Thymus (tissue), 11 donors: Measurements from ENCODE around the gene RUFY3. TPM values are rescaled to one million over a fixed set of nuclear protein-coding genes. Genes with fewer than 3 reads are reported as not detected.
"Not testable (repeated sequence)": the region's sequence is repeated elsewhere in the genome, so short reads cannot be mapped to it uniquely, and the experiment has no call there.

Experiments used
- DNase-seq, 9 donors: peaks; one replicate each; pipeline ENCODE4 v3.0.0-alpha.2; 2013; ENCODE audit warnings: low spot score in 9 of 9, low read depth in 6 of 9, missing footprints in 1 of 9
- H3K27ac ChIP-seq, 2 donors: one replicate each; pipeline ENCODE4 v1.5.1; 2013; ENCODE audit warnings: control low read depth in 1 of 2, low read depth in 1 of 2, low read length in 1 of 2, mild to moderate bottlenecking in 1 of 2, moderate library complexity in 1 of 2
- H3K27me3 ChIP-seq, 2 donors: one replicate each; pipeline ENCODE4 v1.5.1; 2013; ENCODE audit warnings: low read length in 1 of 2; ENCODE audit not compliant: control insufficient read depth in 2 of 2, insufficient read depth in 1 of 2
- H3K36me3 ChIP-seq, 2 donors: one replicate each; pipeline ENCODE4 v1.5.1; 2013; ENCODE audit warnings: low read length in 1 of 2, mild to moderate bottlenecking in 1 of 2, moderate library complexity in 1 of 2; ENCODE audit not compliant: control insufficient read depth in 2 of 2, insufficient read depth in 2 of 2
- H3K4me1 ChIP-seq, 2 donors: one replicate each; pipeline ENCODE4 v1.5.1; 2013; ENCODE audit warnings: low read length in 2 of 2; ENCODE audit not compliant: control insufficient read depth in 2 of 2, insufficient read depth in 2 of 2
- H3K4me3 ChIP-seq, 2 donors: one replicate each; pipeline ENCODE4 v1.5.1; 2013; ENCODE audit warnings: low read length in 2 of 2, control low read depth in 1 of 2, mild to moderate bottlenecking in 1 of 2
- H3K9me3 ChIP-seq, 2 donors: one replicate each; pipeline ENCODE4 v1.5.1; 2013; ENCODE audit warnings: low read length in 1 of 2, mild to moderate bottlenecking in 1 of 2; ENCODE audit not compliant: control insufficient read depth in 2 of 2, insufficient read depth in 1 of 2
- WGBS: extraction: QIAGEN DNeasy Blood & Tissue Kit; methylation state at CpG from one replicate; pipeline ENCODE4 v1.1.7; 2013; 5-methylcytosine and 5-hydroxymethylcytosine counted together
- polyA plus RNA-seq: library from polyadenylated mRNA; stranded (reverse); fragments of 200-250 nt; gene quantifications from one replicate; pipeline ENCODE4 v1.2.3, GENCODE V29; 2013
- total RNA-seq: library from RNA; stranded (reverse); fragments of 120-200 nt; gene quantifications from one replicate; pipeline ENCODE4 v1.2.4, GENCODE V29; 2013
- donor health status: healthy.

The RUFY3 gene
- total and polyA plus RNA-seq, 2 donors, result 37.3 to 75.3 TPM

- WGBS, result 51% methylated on average over 4 of the region's 4 CpGs
- Histone ChIP-seq H3K9me3 (peaks cover 1 to 9% of the 10 kb centered on the region in 2 donors), H3K27me3 (no peaks in the 10 kb centered on the region), H3K27ac (peak overlapping the region; percentile 88 to 97), H3K4me3 (peak overlapping the region; percentile 76 to 97), H3K36me3 (peaks cover 17 to 36% of the 10 kb centered on the region in 2 donors), H3K4me1 (peaks cover 12 to 15% of the 10 kb centered on the region in 2 donors)
- peak in 1 of 9 donors; percentile 29 for DNase-seq
Observed at GRCh38 chr4:70838204-70838603, 116.4 kb downstream of the RUFY3 start.

- Histone ChIP-seq H3K9me3 (peaks cover 1 to 9% of the 10 kb centered on the region in 2 donors), H3K36me3 (peaks cover 14 to 29% of the 10 kb centered on the region in 2 donors), H3K27ac (peak overlapping the region; percentile 88 to 97), H3K4me3 (peak overlapping the region; percentile 76 to 97), H3K27me3 (no peaks in the 10 kb centered on the region), H3K4me1 (peaks cover 12 to 15% of the 10 kb centered on the region in 2 donors)
- DNase-seq, result peak; percentile 30 to 82 (median 56)
- WGBS, result under 1% methylated on average over 80 of the region's 80 CpGs
Observed at GRCh38 chr4:70838666-70839588, 117.2 kb downstream of the RUFY3 start.

- H3K9me3 ChIP-seq, result peaks cover 1 to 9% of the 10 kb centered on the region in 2 donors
- DNase-seq, result peak; percentile 85 to 97 (median 91)
- peak within 1 kb of the TSS; percentile 88 to 97 for H3K27ac ChIP-seq
- under 1% methylated on average over 50 of the region's 51 CpGs for WGBS
- peaks cover 11 to 24% of the 10 kb centered on the region in 2 donors for H3K36me3 ChIP-seq
- no peaks in the 10 kb centered on the region for H3K27me3 ChIP-seq
- peak within 1 kb of the TSS; percentile 76 to 97 for H3K4me3 ChIP-seq
- peaks cover 12 to 15% of the 10 kb centered on the region in 2 donors for H3K4me1 ChIP-seq
Observed at GRCh38 chr4:70839589-70840093, 117.9 kb downstream of the RUFY3 start, which contains the start of gene GRSF1. Gene GRSF1 (minus strand): TSS chr4:70839890. CDS start chr4:70839827, 63 bp downstream.

DNA sequence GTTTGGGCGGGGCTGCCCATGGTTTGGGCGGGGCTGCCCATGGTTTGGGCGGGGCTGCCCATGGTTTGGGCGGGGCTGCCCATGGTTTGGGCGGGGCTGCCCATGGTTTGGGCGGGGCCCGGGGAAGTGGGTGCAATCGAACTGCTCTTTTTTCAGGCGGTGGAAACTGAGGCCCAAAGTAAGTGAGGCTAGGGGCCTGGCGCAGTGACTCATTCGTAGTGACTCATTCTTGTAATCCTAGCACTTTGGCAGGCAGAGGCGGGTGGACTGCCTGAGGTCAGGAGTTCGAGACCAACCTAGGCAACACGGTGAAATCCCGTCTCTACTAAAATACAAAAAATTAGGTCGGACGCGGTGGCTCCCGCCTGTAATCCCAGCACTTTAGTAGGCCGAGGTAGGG is 118.4 kb downstream of the RUFY3 start:
- H3K4me3 ChIP-seq, H3K27me3 ChIP-seq, H3K9me3 ChIP-seq: not testable (repeated sequence)
- peak in 3 of 9 donors; percentile 26 to 62 (median 38) for DNase-seq
- Histone ChIP-seq H3K27ac (peak overlapping the region; percentile 15 to 18), H3K36me3 (peaks cover 7 to 19% of the 10 kb centered on the region in 2 donors), H3K4me1 (peaks cover 12 to 15% of the 10 kb centered on the region in 2 donors)
- WGBS, result 81% methylated on average over 17 of the region's 20 CpGs

GRCh38 chr4:70840631-70841030 is 118.9 kb downstream of the RUFY3 start:
- H3K4me1 ChIP-seq, result peaks cover 12 to 15% of the 10 kb centered on the region in 2 donors
- 97% methylated on average over 16 of the region's 16 CpGs for WGBS
- H3K27ac ChIP-seq, result not testable (repeated sequence)

DNA sequence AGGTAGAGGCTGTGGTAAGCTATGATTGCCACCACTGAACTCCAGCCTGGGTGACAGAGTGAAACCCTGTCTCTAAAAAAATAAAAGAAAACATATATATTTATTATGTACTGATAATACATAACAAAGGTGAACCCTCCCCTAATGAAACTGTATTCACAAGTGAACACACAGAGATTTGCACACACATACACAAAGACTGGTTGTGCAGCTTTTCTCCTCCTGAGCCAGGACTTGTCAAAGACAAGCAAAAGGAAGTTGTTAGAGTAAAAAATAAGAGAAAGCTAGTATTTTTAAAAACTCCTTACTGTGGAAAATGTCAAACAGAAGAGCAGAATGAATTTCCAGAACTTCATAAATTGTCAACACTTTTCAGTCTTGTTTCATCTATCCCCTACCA is 119.4 kb downstream of the RUFY3 start:
- Histone ChIP-seq H3K4me1 (peaks cover 12 to 15% of the 10 kb centered on the region in 2 donors), H3K9me3 (peaks cover 1 to 9% of the 10 kb centered on the region in 2 donors), H3K27me3 (no peaks in the 10 kb centered on the region), H3K36me3 (peaks cover 0 to 10% of the 10 kb centered on the region in 2 donors), H3K27ac (no peak overlapping the region), H3K4me3 (no peak overlapping the region)
- no peak for DNase-seq

More at GRCh38 chr4:70840631-70841030, 118.9 kb downstream of the RUFY3 start:
- not testable (repeated sequence) for H3K27me3 ChIP-seq, H3K4me3 ChIP-seq, DNase-seq, H3K9me3 ChIP-seq
- H3K36me3 ChIP-seq, result peaks cover 3 to 15% of the 10 kb centered on the region in 2 donors

GRCh38 chr4:70841951-70842350 is 120.2 kb downstream of the RUFY3 start:
- Histone ChIP-seq H3K9me3 (peaks cover 1 to 9% of the 10 kb centered on the region in 2 donors), H3K36me3 (peaks cover 0 to 4% of the 10 kb centered on the region in 2 donors), H3K27me3 (no peaks in the 10 kb centered on the region), H3K4me3 (no peak overlapping the region), H3K4me1 (peaks cover 8% of the 10 kb centered on the region in 2 donors), H3K27ac (no peak overlapping the region)
- no peak for DNase-seq
- 52% methylated on average over 1 of the region's 1 CpG for WGBS

- Histone ChIP-seq H3K27ac (peak overlapping the region in 1 of 2 donors; percentile 21), H3K4me1 (no peaks in the 10 kb centered on the region), H3K4me3 (no peak overlapping the region), H3K9me3 (peaks cover 1 to 9% of the 10 kb centered on the region in 2 donors), H3K36me3 (no peaks in the 10 kb centered on the region), H3K27me3 (no peaks in the 10 kb centered on the region)
- WGBS, result 94% methylated on average over 6 of the region's 6 CpGs
- no peak for DNase-seq
Observed at GRCh38 chr4:70842761-70843435, 121.1 kb downstream of the RUFY3 start.
